Spinal cord (tissue), 10 donors: ENCODE measurements around the gene MYO15A. TPM values are rescaled to one million over a fixed set of nuclear protein-coding genes. Genes with fewer than 3 reads are reported as not detected.

Experiments used
- DNase-seq, 6 donors: peaks; one replicate each; pipeline versions ENCODE4 v3.0.0 to v3.0.0-alpha.2; 2013 to 2015; ENCODE audit warnings: low spot score in 6 of 6, low read depth in 4 of 6
- H3K27ac ChIP-seq: one replicate; pipeline ENCODE4 v1.5.1; 2013; ENCODE audit warnings: low read depth, low read length, control low read depth
- H3K27me3 ChIP-seq: one replicate; pipeline ENCODE4 v1.6.1; 2013; ENCODE audit warnings: low read length; ENCODE audit not compliant: control insufficient read depth, insufficient read depth
- H3K36me3 ChIP-seq: one replicate; pipeline ENCODE4 v1.6.1; 2013; ENCODE audit warnings: low read length; ENCODE audit not compliant: control insufficient read depth, insufficient read depth
- H3K4me1 ChIP-seq: one replicate; pipeline ENCODE4 v1.6.1; 2013; ENCODE audit warnings: low read length; ENCODE audit not compliant: control insufficient read depth, insufficient read depth
- H3K4me3 ChIP-seq: one replicate; pipeline ENCODE4 v1.5.1; 2013; ENCODE audit warnings: low read depth, low read length, control low read depth
- H3K9me3 ChIP-seq: one replicate; pipeline ENCODE4 v1.6.1; 2013; ENCODE audit warnings: low read length; ENCODE audit not compliant: control insufficient read depth, insufficient read depth
- WGBS: methylation state at CpG from one replicate; pipeline ENCODE4 v1.1.5; 2013; ENCODE audit warnings: missing lambda C conversion rate; ENCODE audit not compliant: insufficient coverage; 5-methylcytosine and 5-hydroxymethylcytosine counted together
- polyA plus RNA-seq, 2 donors: library from polyadenylated mRNA; unstranded; fragments of 120-200 nt; gene quantifications; one replicate each; pipeline ENCODE4 v1.2.1, GENCODE V29; 2013; ENCODE audit not compliant: insufficient read length in 2 of 2
- total RNA-seq, 2 donors: library from RNA; depleted of rRNA in 1 of 2; stranded (reverse); fragments of 120-200 nt in 1 of 2; fragments of >200 nt in 1 of 2; gene quantifications; one replicate each; pipeline versions ENCODE4 v1.2.3 to v1.2.4, GENCODE V29; 2013 to 2014
- donor health status: healthy.

Gene MYO15A
- total and polyA plus RNA-seq, 4 donors: 1.3 to 6.8 (median 3.6) TPM

GRCh38 chr17:18151290-18151689, 42.7 kb downstream of the MYO15A start:
- peaks cover 35% of the 10 kb centered on the region for H3K4me1 ChIP-seq
- H3K36me3 ChIP-seq: no peaks in the 10 kb centered on the region
- WGBS: 93% methylated on average over 7 of the region's 9 CpGs
- DNase-seq: no peak
- no peaks in the 10 kb centered on the region for H3K9me3 ChIP-seq
- no peak overlapping the region for H3K27ac ChIP-seq
- H3K4me3 ChIP-seq: no peak overlapping the region
- H3K27me3 ChIP-seq: no peaks in the 10 kb centered on the region

GRCh38 chr17:18155179-18155578, 46.6 kb downstream of the MYO15A start:
- 99% methylated on average over 11 of the region's 14 CpGs for WGBS
- H3K4me1 ChIP-seq: peaks cover 45% of the 10 kb centered on the region
- no peak for DNase-seq
- no peaks in the 10 kb centered on the region for H3K27me3 ChIP-seq
- H3K36me3 ChIP-seq: no peaks in the 10 kb centered on the region
- H3K27ac ChIP-seq: no peak overlapping the region
- no peak overlapping the region for H3K4me3 ChIP-seq
- H3K9me3 ChIP-seq: no peaks in the 10 kb centered on the region

- H3K27me3 ChIP-seq: no peaks in the 10 kb centered on the region
- no peaks in the 10 kb centered on the region for H3K36me3 ChIP-seq
- 86% methylated on average over 7 of the region's 8 CpGs for WGBS
- H3K4me1 ChIP-seq: peaks cover 40% of the 10 kb centered on the region
- no peak overlapping the region for H3K4me3 ChIP-seq
- DNase-seq: no peak
- H3K9me3 ChIP-seq: no peaks in the 10 kb centered on the region
- H3K27ac ChIP-seq: no peak overlapping the region
Measured at GRCh38 chr17:18156171-18156975, 47.8 kb downstream of the MYO15A start.

- Histone ChIP-seq H3K4me3 (no peak overlapping the region), H3K27ac (no peak overlapping the region), H3K36me3 (no peaks in the 10 kb centered on the region), H3K4me1 (peaks cover 42% of the 10 kb centered on the region), H3K27me3 (no peaks in the 10 kb centered on the region), H3K9me3 (no peaks in the 10 kb centered on the region)
- WGBS: 95% methylated on average over 10 of the region's 10 CpGs
- no peak for DNase-seq
Measured at GRCh38 chr17:18156976-18157280, 48.4 kb downstream of the MYO15A start.

- no peak for DNase-seq
- Histone ChIP-seq H3K4me3 (no peak overlapping the region), H3K4me1 (peaks cover 46% of the 10 kb centered on the region), H3K27me3 (no peaks in the 10 kb centered on the region), H3K9me3 (no peaks in the 10 kb centered on the region), H3K36me3 (no peaks in the 10 kb centered on the region), H3K27ac (no peak overlapping the region)
- WGBS: 49% methylated on average over 21 of the region's 22 CpGs
Measured at GRCh38 chr17:18157354-18157985, 48.9 kb downstream of the MYO15A start.

- no peaks in the 10 kb centered on the region for H3K27me3 ChIP-seq
- H3K4me3 ChIP-seq: peak overlapping the region; percentile 27
- 20% methylated on average over 26 of the region's 26 CpGs for WGBS
- H3K36me3 ChIP-seq: no peaks in the 10 kb centered on the region
- H3K4me1 ChIP-seq: peaks cover 40% of the 10 kb centered on the region
- no peak overlapping the region for H3K27ac ChIP-seq
- no peaks in the 10 kb centered on the region for H3K9me3 ChIP-seq
- peak in 3 of 6 donors; percentile 13 to 79 (median 78) for DNase-seq
Measured at GRCh38 chr17:18158022-18158600, 49.6 kb downstream of the MYO15A start.

GRCh38 chr17:18159551-18160120, 51.1 kb downstream of the MYO15A start:
- Histone ChIP-seq H3K27me3 (no peaks in the 10 kb centered on the region), H3K9me3 (no peaks in the 10 kb centered on the region), H3K27ac (no peak overlapping the region), H3K4me1 (peaks cover 27% of the 10 kb centered on the region), H3K4me3 (no peak overlapping the region), H3K36me3 (no peaks in the 10 kb centered on the region)
- DNase-seq: no peak
- 91% methylated on average over 3 of the region's 3 CpGs for WGBS

- WGBS: 100% methylated on average over 3 of the region's 5 CpGs
- Histone ChIP-seq H3K4me1 (peaks cover 26% of the 10 kb centered on the region), H3K27me3 (no peaks in the 10 kb centered on the region), H3K4me3 (no peak overlapping the region), H3K27ac (no peak overlapping the region), H3K9me3 (no peaks in the 10 kb centered on the region), H3K36me3 (no peaks in the 10 kb centered on the region)
- DNase-seq: no peak
Measured at GRCh38 chr17:18160128-18160856, 51.7 kb downstream of the MYO15A start.
